ENCODE results near the gene GALNTL6.
A peak's percentile ranks its signal among the peaks of the same experiment; 100 is the strongest.

GALNTL6 gene

GRCh38 chr4:172843192-172843591 is 1030.0 kb downstream of the GALNTL6 start:
- no peak for TF ChIP-seq CTCF (conservative IDR thresholded peaks at IDR 0.05; ENCODE audit: low read depth, low read length)
- DNase-seq (ENCODE audit: low read depth) = peak; percentile 53
- no peak overlapping the region for H3K4me3 ChIP-seq (ENCODE audit: low read depth, low read length)

- H3K4me3 ChIP-seq (ENCODE audit: low read depth, low read length) = no peak overlapping the region
- TF ChIP-seq CTCF (conservative IDR thresholded peaks at IDR 0.05; ENCODE audit: low read depth, low read length) = no peak
- no peak for DNase-seq (ENCODE audit: low read depth)
These were observed 1031.4 kb downstream of the GALNTL6 start for GRCh38 chr4:172844556-172844955.

- no peak for DNase-seq (ENCODE audit: low read depth)
- TF ChIP-seq CTCF (conservative IDR thresholded peaks at IDR 0.05; ENCODE audit: low read depth, low read length) = no peak
- H3K4me3 ChIP-seq (ENCODE audit: low read depth, low read length) = no peak overlapping the region
These were observed 1032.1 kb downstream of the GALNTL6 start for GRCh38 chr4:172845281-172845680.

GRCh38 chr4:172850838-172851237 is 1037.6 kb downstream of the GALNTL6 start:
- DNase-seq (ENCODE audit: low read depth) = peak; percentile 94
- TF ChIP-seq CTCF (conservative IDR thresholded peaks at IDR 0.05; ENCODE audit: low read depth, low read length) = no peak
- H3K4me3 ChIP-seq (ENCODE audit: low read depth, low read length) = no peak overlapping the region

- DNase-seq (ENCODE audit: low read depth) = peak; percentile 22
- no peak for TF ChIP-seq CTCF (conservative IDR thresholded peaks at IDR 0.05; ENCODE audit: low read depth, low read length)
- no peak overlapping the region for H3K4me3 ChIP-seq (ENCODE audit: low read depth, low read length)
These were observed 1038.3 kb downstream of the GALNTL6 start for GRCh38 chr4:172851534-172851933.

- no peak for DNase-seq (ENCODE audit: low read depth)
- no peak for TF ChIP-seq CTCF (conservative IDR thresholded peaks at IDR 0.05; ENCODE audit: low read depth, low read length)
- no peak overlapping the region for H3K4me3 ChIP-seq (ENCODE audit: low read depth, low read length)
These were observed 1043.8 kb downstream of the GALNTL6 start for GRCh38 chr4:172857026-172857425.

GRCh38 chr4:172858731-172859230 is 1045.6 kb downstream of the GALNTL6 start:
- no peak for TF ChIP-seq CTCF (conservative IDR thresholded peaks at IDR 0.05; ENCODE audit: low read depth, low read length)
- no peak overlapping the region for H3K4me3 ChIP-seq (ENCODE audit: low read depth, low read length)
- DNase-seq (ENCODE audit: low read depth) = peak; percentile 42
